ENCODE results near the gene PPP1R9A. TPM values are rescaled to one million over a fixed set of nuclear protein-coding genes. Genes with fewer than 3 reads are reported as not detected.

The PPP1R9A gene
- total RNA-seq, 2 donors from 2014 or later, result 15.1 to 29.4 TPM

- Histone ChIP-seq H3K9me3 (no peaks in the 10 kb centered on the region), H3K4me3 (no peak overlapping the region), H3K27me3 (replicated peaks; ENCODE audit: insufficient read depth) (no peaks in the 10 kb centered on the region), H3K4me1 (replicated peaks) (no peaks in the 10 kb centered on the region), H3K36me3 (no peaks in the 10 kb centered on the region), H3K27ac (no peak overlapping the region)
- TF ChIP-seq CTCF (IDR thresholded peaks at IDR 0.05) (no peak), POLR2AphosphoS5 (IDR thresholded peaks at IDR 0.05) (no peak), POLR2A (IDR thresholded peaks at IDR 0.05) (no peak)
- 96% methylated on average over 2 of the region's 2 CpGs for WGBS
- no peak for DNase-seq (ENCODE audit: low spot score)
- intact Hi-C loops (cut with DNase I), result no loop called here
These were observed 404.0 kb downstream of the PPP1R9A start for GRCh38 chr7:95311389-95311788.

GRCh38 chr7:95312561-95312960 is 405.2 kb downstream of the PPP1R9A start:
- no peak for TF ChIP-seq POLR2AphosphoS5 (IDR thresholded peaks at IDR 0.05)
- no peak for TF ChIP-seq CTCF (IDR thresholded peaks at IDR 0.05)
- no peak for TF ChIP-seq POLR2A (IDR thresholded peaks at IDR 0.05)
- no peak for DNase-seq (ENCODE audit: low spot score)
- intact Hi-C loops (cut with DNase I), result no loop called here
- Histone ChIP-seq H3K4me1 (replicated peaks) (no peaks in the 10 kb centered on the region), H3K27ac (no peak overlapping the region), H3K9me3 (no peaks in the 10 kb centered on the region), H3K4me3 (no peak overlapping the region), H3K27me3 (replicated peaks; ENCODE audit: insufficient read depth) (no peaks in the 10 kb centered on the region), H3K36me3 (no peaks in the 10 kb centered on the region)
- 88% methylated on average over 4 of the region's 4 CpGs for WGBS

GRCh38 chr7:95316588-95316987 is 409.2 kb downstream of the PPP1R9A start:
- intact Hi-C loops (cut with DNase I), result no loop called here
- DNase-seq (ENCODE audit: low spot score), result no peak
- no peak overlapping the region for H3K27ac ChIP-seq
- WGBS, result 81% methylated on average over 2 of the region's 2 CpGs
- H3K9me3 ChIP-seq, result no peaks in the 10 kb centered on the region
- H3K4me3 ChIP-seq, result no peak overlapping the region
- no peaks in the 10 kb centered on the region for H3K36me3 ChIP-seq
- H3K4me1 ChIP-seq (replicated peaks), result no peaks in the 10 kb centered on the region
- TF ChIP-seq POLR2A (IDR thresholded peaks at IDR 0.05), result no peak
- no peak for TF ChIP-seq POLR2AphosphoS5 (IDR thresholded peaks at IDR 0.05)
- TF ChIP-seq CTCF (IDR thresholded peaks at IDR 0.05), result no peak
- no peaks in the 10 kb centered on the region for H3K27me3 ChIP-seq (replicated peaks; ENCODE audit: insufficient read depth)

GRCh38 chr7:95317546-95317945 is 410.2 kb downstream of the PPP1R9A start:
- no peaks in the 10 kb centered on the region for H3K36me3 ChIP-seq
- no peak overlapping the region for H3K4me3 ChIP-seq
- WGBS, result 38% methylated on average over 2 of the region's 2 CpGs
- intact Hi-C loops (cut with DNase I), result no loop called here
- no peaks in the 10 kb centered on the region for H3K4me1 ChIP-seq (replicated peaks)
- DNase-seq (ENCODE audit: low spot score), result no peak
- no peaks in the 10 kb centered on the region for H3K27me3 ChIP-seq (replicated peaks; ENCODE audit: insufficient read depth)
- H3K27ac ChIP-seq, result no peak overlapping the region
- H3K9me3 ChIP-seq, result no peaks in the 10 kb centered on the region
- TF ChIP-seq CTCF (IDR thresholded peaks at IDR 0.05) (no peak), POLR2A (IDR thresholded peaks at IDR 0.05) (no peak), POLR2AphosphoS5 (IDR thresholded peaks at IDR 0.05) (no peak)

GRCh38 chr7:95317966-95318365 is 410.6 kb downstream of the PPP1R9A start:
- no peaks in the 10 kb centered on the region for H3K4me1 ChIP-seq (replicated peaks)
- H3K9me3 ChIP-seq, result no peaks in the 10 kb centered on the region
- no peak for DNase-seq (ENCODE audit: low spot score)
- no peaks in the 10 kb centered on the region for H3K36me3 ChIP-seq
- intact Hi-C loops (cut with DNase I), result no loop called here
- TF ChIP-seq CTCF (IDR thresholded peaks at IDR 0.05) (no peak), POLR2AphosphoS5 (IDR thresholded peaks at IDR 0.05) (no peak), POLR2A (IDR thresholded peaks at IDR 0.05) (no peak)
- 85% methylated on average over 3 of the region's 3 CpGs for WGBS
- H3K27ac ChIP-seq, result no peak overlapping the region
- no peak overlapping the region for H3K4me3 ChIP-seq
- no peaks in the 10 kb centered on the region for H3K27me3 ChIP-seq (replicated peaks; ENCODE audit: insufficient read depth)

All from prostate gland (tissue), 2 donors.